Hepatic stellate cell (primary cell): ENCODE data around the gene OR2A14.
"Not testable (repeated sequence)": the region's sequence is repeated elsewhere in the genome, so short reads cannot be mapped to it uniquely, and the experiment has no call there.

ENCODE experiments used
- DNase-seq: peaks from one replicate; pipeline ENCODE4 v3.0.0; 2011; ENCODE audit warnings: low spot score

OR2A14 gene

GRCh38 chr7:144122876-144123275 lies at the start of gene OR2A14:
OR2A14 (plus strand) TSS chr7:144123176; CDS start chr7:144129113, 5,937 bp downstream.
- no peak for DNase-seq

GRCh38 chr7:144074374-144074773 lies 48.6 kb upstream of the OR2A14 start:
- DNase-seq: no peak

- DNase-seq: no peak
Observed at GRCh38 chr7:144085978-144086377, 37.0 kb upstream of the OR2A14 start, which contains the start of gene OR2A12. OR2A12 (plus strand) TSS chr7:144086278; CDS start chr7:144095108, 8,830 bp downstream.

- DNase-seq: no peak
Observed at GRCh38 chr7:144086730-144087129, 36.2 kb upstream of the OR2A14 start.

- no peak for DNase-seq
Observed at GRCh38 chr7:144087230-144087629, 35.7 kb upstream of the OR2A14 start.

- DNase-seq: no peak
Observed at GRCh38 chr7:144090667-144091066, 32.3 kb upstream of the OR2A14 start.

- no peak for DNase-seq
Observed at GRCh38 chr7:144098776-144099175, 24.2 kb upstream of the OR2A14 start.

GRCh38 chr7:144100607-144101006 lies 22.4 kb upstream of the OR2A14 start:
- DNase-seq: no peak

GRCh38 chr7:144102041-144102440 lies 20.9 kb upstream of the OR2A14 start:
- no peak for DNase-seq

- no peak for DNase-seq
Observed at GRCh38 chr7:144105211-144105610, 17.8 kb upstream of the OR2A14 start.

- DNase-seq: no peak
Observed at GRCh38 chr7:144109283-144109682, 13.7 kb upstream of the OR2A14 start, which contains the start of gene OR2A2. OR2A2 (plus strand) TSS chr7:144109583; CDS start chr7:144109583, 0 bp downstream.

GRCh38 chr7:144110272-144110671 lies 12.7 kb upstream of the OR2A14 start:
- no peak for DNase-seq

- DNase-seq: no peak
Observed at GRCh38 chr7:144113651-144114050, 9.3 kb upstream of the OR2A14 start.

- DNase-seq: no peak
Observed at GRCh38 chr7:144118341-144118740, 4.6 kb upstream of the OR2A14 start.

GRCh38 chr7:144127714-144128334 lies 4.8 kb downstream of the OR2A14 start:
- DNase-seq: peak; percentile 61

- DNase-seq: not testable (repeated sequence)
Observed at GRCh38 chr7:144129601-144130000, 6.6 kb downstream of the OR2A14 start.

GRCh38 chr7:144130730-144131129 lies 7.8 kb downstream of the OR2A14 start:
- no peak for DNase-seq

GRCh38 chr7:144132262-144132661 lies 9.3 kb downstream of the OR2A14 start:
- no peak for DNase-seq

- no peak for DNase-seq
Observed at GRCh38 chr7:144133307-144133706, 10.3 kb downstream of the OR2A14 start.

- no peak for DNase-seq
Observed at GRCh38 chr7:144134116-144134515, 11.1 kb downstream of the OR2A14 start.

GRCh38 chr7:144137501-144137900 lies 14.5 kb downstream of the OR2A14 start:
- DNase-seq: no peak

- DNase-seq: no peak
Observed at GRCh38 chr7:144142187-144142586, 19.2 kb downstream of the OR2A14 start.

- DNase-seq: no peak
Observed at GRCh38 chr7:144144426-144144825, 21.4 kb downstream of the OR2A14 start.

GRCh38 chr7:144148224-144148827 lies 25.4 kb downstream of the OR2A14 start:
- DNase-seq: no peak
